Stimulated activated naive CD4-positive, alpha-beta T cell (primary cell): Measurements from ENCODE around the gene UBXN11.

Experiments
- DNase-seq, 6 experiments: peaks; one replicate each; lab custom pipeline; 2025; lab: John Stamatoyannopoulos, UW

The UBXN11 gene

DNA sequence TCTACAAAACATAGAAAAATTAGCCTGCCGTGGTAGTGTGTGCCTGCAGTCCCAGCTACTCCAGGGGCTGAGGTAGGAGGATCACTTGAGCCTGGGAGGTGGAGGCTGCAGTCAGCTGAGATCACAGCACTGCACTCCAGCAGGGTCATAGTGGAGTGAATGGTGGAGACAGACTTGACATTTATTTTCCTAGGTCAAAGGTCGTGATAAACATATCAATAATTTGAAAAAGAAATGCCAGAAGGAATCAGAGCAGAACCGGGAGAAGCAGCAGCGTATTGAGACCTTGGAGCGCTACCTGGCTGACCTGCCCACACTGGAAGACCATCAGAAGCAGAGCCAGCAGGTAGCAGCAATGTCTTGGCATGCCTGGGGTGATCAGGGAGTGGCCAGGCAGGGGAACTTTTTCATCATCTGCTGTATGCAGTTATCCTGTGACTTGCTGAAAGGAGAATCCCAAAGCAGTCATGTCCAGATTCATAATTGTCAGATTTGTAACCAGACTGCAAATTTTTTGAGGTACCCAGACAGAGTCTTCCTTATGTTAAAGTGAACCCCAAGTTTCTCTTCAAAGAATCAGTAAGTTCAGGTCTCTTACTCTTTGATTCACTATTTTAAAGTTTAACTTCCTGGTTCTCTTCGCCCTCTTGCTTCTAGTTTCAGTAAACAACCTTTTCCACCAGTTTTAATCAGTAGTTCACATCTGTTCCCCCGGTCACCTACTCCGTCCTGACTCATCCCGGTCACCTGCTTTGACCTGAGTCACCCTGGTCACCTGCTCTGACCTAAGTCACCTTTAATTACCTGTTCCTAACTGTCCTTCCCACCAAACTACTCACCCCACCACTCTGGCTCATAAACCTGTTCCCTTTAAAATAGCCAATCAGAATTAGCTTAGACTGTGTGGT lies 37.9 kb downstream of the UBXN11 start:
- no peak for DNase-seq

DNA sequence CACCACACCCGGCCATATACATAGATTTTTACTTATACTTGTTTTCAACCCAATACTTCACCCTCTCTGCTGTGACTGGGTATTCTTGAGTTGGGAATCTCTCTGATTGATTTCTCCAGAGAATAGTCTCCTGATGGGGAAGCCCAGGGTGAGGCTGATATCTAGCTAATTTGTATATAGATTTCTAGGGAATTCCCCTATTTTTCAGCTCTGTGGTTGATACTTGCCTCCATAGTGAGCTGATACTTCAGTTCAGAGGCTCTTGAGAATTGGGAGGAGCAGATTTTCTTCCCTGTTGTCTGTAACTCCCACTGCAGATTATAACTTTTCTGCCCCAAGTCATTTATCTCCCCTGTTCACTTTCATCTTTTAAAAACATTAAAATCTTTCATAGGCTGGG lies 41.0 kb downstream of the UBXN11 start:
- no peak for DNase-seq

DNA sequence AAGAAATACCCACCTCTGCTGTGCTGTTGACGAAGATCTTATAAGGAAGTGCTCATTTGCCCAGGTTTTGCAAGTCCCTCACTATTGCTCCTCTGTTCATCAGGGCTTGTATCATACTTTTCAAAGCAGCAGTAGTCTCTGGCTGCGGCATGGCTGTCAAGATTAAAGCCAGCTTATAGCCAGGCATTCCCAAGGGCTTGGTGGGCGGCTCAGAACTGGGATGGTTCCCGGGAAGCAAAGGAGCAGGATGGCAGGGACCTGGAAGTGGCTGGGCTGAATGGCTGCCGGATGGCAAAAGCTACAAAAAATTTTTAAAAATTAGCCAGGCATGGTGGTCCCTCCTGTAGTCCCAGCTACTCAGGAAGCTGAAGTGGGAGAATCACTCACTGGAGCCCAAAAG lies 43.2 kb downstream of the UBXN11 start:
- DNase-seq: no peak

DNA sequence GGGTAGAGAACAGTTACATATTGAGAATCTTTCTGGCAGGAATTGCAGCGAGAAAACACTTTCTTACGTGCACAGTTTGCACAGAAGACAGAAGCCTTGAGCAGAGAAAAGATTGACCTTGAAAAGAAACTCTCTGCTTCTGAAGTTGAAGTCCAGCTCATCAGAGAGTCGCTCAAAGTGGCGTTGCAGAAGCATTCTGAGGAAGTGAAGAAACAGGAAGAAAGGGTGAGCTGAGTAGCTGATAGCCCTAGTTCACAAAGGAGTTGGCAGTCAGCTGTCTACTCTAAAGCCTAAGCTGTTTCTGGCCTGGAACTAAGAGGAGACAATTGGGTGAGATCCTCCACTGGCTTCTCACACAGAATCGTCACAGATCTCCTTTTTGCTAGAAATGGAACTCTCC lies 46.9 kb downstream of the UBXN11 start:
- DNase-seq: no peak

DNA sequence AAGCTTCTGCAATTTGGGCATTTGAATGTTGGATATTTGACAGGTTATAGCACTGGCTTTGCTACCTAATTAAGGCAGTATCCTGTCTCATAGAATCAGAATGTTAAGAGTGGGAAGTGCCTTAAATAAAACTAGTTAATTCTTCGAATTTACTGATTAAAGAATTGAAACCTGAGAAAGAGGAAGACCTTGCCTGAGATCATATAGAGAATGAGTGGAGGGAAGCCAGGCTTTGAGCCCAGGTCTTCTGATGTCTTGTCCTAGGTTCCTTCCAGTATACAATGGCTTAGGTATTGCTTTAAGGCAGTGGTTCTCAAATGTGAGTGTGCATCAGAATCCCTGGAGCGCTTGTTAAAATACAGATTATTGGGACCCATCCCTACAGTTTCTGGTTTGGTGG lies 47.4 kb downstream of the UBXN11 start:
- no peak for DNase-seq

DNA sequence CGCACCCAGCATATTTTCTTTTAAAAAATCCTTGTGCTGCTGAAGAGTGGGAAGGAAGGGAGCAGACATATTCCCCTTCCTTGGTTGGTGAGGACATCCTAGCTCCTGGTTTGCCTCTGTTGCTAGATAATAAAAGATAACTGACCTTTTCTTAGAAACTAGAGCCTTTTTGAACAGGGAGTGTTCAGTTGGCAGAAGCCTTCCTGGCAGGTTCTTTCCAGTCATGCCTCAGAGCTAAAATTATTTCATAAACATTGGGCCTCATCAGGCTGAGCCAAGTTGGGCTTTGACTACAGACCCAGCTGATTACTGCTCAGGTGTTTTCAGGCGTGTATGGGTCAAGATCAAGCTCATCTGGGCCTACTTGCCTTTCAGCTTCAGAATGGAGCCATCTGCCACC lies 49.2 kb downstream of the UBXN11 start:
- DNase-seq: no peak

DNA sequence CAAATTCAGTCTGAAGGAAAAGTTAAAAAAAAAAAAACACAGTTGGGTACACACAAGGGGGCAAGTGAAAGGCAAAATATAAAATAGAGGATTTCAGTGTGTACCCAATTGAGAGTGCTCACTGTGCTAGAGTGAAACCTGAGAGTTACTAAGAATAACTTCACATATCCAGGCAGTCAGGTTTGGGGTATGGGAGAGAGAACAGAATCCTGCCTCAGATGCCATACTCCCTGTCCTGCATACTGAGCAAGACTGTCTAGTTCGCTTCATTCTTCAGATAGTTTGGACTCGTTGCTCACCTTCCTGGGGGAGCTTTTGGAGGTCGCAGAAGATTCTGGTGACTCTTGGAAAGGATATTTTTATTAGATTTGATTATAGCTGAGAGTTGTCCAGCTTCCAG lies 52.0 kb downstream of the UBXN11 start:
- DNase-seq: no peak

DNA sequence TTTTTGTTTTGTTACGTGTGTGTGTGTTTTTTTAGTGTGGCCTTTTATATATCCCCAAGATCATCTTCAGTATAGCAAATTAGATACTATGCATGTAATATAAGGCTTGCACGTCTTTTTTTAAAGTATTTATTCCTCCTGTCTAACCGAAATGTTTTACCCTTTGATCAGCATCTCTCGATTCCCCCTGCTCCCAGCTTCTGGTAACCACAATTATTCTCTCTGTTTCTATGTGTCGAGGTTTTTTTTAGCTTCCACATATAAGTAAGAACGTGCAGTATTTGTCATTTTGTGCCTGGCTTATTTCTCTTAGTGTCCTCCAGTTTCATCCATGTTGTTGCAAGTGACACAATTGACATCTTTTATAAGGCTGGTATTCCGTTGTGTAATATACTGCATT lies 53.7 kb downstream of the UBXN11 start:
- no peak for DNase-seq

DNA sequence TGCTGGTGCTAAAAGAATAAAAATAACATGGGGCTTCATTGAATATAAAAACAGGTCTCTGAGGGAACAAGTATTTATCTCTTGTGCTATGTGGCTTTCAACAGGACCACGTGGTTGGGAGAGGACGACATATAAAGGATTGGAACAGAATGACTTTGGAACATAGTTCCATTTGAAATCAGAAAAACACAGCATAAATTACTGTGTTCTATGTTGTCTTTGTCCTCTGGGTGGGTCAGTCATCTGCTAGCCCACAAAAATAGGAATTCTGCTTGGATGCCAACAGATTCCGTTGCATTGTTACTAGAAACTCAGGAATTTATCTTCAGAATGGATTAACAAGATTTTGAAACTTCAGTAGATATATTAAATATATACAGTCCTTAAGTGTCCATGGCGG lies 66.5 kb downstream of the UBXN11 start:
- DNase-seq: no peak

DNA sequence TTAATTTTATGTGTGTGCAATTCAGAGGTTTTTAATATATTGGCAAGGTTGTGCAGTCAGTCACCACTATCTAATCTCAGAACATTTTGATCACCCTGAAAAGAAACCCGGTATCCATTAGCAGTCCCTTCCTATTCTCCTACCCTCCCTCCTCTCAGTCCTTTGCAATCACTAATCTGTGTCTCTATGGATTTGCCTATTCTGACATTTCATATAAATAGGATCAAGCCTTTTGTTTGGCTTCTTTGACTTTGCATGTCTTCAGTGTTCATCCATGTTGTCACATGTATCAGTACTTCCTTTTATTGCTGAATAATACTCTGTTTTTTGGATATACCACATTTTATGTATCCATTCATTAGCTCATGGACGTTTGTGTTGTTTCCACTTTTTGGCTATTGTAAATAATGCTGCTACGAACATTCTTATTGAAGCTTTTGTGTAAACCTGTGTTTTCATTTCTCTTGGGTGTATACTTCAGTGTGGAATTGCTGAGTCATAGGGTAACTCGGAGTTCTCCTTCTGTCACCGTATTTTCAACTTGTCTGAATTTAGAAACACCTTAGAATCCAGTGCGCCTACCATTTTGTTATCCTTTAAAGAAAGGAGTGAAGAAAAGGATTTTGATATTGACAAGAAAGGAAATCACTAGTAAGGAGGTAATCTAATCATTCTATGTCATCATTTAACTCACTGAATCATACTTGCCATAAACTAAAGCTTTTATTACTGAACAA lies 69.0 kb downstream of the UBXN11 start:
- no peak for DNase-seq

DNA sequence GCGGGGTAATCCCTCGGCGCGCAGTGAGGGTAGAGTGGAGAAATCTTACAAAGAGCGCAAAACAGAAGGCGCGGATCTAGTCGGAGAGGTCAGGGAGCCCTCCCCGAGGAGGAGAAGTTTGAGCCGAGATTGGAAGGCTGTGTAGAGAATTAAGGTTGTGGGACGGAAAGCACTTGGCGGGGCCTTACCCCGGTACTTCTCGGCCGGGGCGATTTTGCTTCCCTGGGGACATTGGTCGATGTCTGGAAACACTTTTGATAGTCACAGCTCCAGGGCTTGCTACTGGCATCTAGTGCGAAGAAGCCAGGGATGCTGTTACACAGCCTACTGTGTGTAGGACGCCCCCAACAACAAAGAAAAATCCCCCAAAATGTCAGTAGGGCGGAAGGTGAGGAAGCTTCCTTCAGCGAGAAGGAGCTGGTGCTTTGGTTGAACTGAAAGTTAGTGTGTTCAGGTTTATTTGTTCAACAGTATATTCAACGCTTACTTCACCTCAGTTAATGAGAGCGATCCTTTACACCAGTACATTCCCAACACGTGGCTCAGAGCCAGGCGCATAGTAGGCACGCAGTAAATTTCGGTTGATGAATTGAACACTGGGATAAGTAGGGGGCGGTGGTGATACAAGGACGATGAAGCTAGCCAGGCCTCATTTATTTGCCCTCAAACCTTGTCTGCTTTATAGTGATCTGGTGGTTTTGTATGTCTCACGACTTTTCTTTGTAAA lies 71.6 kb downstream of the UBXN11 start:
- DNase-seq: peak in 3 of 6 experiments; percentile 36 to 68 (median 36)

DNA sequence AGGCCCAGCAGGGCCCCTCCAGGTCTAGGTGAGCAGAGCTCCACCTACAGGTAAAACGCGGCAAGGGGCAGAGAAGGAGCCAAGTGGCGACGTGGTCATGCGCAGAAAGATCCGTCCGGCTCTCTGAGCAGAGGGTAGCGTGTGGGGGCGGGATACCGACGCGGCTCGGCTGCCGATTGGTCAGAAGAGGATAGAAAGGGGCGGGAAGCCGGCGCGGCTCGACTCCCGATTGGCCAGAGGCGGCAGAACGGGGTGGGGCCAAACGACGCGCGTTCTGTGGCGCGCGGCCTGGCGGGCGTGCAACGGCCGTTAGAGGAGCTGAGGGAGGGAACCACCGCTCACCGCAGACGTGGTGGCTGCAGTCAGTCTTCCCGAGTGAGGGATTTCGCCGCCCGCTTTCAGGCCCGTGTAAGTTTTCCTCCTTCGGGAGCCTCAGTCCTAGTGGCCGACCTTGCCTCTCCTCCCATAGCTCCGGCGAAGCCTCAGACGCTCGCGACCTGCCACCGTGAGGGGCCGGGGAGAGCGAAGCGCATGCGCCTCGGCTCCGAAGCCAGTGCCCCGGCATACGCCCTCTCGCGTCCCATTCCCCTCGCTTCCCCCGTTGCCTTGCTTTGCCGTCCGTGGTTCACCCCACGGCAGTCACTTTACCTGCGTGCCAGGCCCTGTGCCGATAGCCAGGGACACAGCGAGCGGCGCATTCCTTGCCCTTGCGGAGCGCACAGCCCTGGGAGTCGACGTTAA lies 72.4 kb downstream of the UBXN11 start, which contains the start of gene CEP85:
CEP85 (plus strand) TSS at position 298 of the 741 bp plus-strand sequence. CDS start 5,584 bp downstream, outside the sequence.
- peak; percentile 94 to 99 (median 98) for DNase-seq
